ENCODE results near the gene PANK1.

PANK1 gene

DNA sequence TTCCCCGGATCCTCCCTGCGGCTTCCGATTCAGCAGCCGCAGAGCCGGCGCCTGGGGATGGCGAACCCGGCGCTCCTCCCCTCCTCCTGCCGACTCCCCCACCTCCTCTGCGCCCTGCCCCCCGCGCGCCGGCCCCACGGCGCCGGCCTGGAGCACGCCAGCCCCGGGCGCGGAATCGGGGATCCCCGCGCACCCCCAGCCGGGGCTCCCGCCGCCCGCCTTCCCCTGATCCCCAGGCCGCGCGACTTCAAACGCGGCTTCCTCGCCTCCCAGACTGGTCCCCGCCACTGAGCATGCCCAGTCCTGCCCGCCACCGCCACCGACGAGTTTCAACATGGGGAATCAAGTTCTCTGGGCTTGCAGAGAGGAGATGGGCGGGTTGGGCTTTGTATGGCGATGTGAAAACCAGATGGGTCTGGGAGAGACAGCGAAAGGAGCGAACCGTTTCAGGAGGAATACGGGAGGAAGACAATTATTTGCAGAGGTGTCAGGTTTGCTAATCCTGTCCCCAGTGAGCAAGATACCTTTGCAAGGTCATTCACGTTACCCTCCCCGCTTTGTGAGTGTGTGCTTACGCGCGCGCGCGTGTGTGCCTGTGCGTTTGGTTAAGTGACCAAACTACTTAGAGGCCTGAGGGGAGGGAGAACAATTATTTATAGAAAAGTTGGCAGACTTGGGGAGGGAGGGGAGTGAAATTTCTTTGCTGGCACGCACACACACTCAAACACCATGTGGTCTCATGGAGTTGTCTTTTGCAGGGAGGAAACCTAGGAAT, at the start of gene PANK1:
Gene PANK1, minus strand, starts transcription at position 276 of the 775 bp plus-strand sequence. CDS start 351 bp downstream, outside the sequence.
- no peak for FAIRE-seq

DNA sequence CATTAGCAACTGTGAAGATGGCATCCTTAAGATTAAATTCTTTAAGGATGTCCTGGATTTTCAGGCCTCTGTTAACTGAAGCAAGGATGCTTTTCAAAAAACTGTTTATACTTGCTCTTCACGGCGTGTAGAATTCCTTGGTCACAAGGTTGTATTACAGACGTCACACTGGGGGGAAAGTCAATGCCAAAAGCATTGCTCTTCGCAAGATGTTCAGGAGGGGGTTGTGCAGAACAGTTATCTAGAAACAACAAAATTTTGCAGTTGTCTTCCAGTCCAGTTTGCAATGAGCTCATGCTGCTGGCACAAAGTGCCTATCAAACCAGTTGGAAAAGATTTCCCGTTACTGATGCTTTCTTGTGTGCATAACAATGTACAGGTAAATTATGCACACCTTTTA, 48.1 kb upstream of the PANK1 start:
- no peak for FAIRE-seq

DNA sequence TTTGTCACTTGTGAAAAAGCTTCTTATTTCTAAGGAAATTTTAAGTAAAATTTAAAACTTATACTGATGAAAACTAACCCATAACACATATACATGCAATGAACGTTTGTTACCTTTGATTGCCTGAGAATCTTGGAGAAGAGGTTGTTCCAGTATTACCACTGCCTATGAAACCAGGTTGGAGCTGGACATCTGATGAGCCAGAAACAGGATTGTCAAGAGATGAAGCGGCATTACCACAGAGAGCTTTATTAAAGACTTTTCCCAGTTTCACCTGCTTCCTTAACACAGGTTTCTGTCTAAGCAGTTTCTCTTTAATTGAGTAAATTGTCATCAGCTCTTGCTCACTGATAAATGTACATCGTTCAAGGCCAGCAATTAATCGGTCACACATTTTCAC, 47.4 kb upstream of the PANK1 start:
- FAIRE-seq: no peak

DNA sequence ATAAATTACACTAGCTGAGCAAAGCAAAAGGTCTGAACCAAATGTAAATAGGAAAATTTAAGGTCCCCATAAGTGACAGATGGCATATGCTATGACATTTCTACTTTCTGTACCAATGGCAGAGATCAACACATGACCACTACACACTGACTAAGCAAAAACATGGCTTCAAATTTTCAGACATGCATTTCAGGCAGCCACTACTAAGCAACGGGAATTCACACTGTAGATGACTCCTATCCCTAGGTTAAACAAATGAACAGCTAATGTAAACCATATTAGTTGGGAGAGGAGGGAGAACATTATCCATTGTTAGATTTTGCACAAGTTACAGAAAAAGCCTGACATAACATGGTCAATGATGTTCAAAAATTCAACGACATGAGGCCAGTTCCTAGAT, 45.0 kb upstream of the PANK1 start:
- no peak for FAIRE-seq

DNA sequence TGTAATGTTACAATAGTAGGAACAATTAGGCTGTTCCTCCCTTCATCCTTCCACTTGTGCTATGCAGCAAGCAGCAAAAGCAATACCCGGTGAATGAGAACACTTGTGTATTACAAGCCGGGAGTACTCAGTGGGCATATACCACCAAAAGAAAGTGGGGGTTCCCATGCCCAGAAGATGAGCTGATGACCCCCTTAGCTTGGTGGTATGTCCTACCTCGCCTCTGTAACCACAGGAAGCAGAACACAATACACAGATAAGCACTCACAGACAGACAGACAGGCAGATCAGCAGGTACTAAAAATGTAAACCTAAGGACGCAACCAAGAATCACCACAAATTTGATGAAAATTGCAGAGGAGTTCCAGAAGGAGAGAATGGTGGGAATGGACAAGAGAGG, 40.9 kb upstream of the PANK1 start:
- FAIRE-seq: no peak

DNA sequence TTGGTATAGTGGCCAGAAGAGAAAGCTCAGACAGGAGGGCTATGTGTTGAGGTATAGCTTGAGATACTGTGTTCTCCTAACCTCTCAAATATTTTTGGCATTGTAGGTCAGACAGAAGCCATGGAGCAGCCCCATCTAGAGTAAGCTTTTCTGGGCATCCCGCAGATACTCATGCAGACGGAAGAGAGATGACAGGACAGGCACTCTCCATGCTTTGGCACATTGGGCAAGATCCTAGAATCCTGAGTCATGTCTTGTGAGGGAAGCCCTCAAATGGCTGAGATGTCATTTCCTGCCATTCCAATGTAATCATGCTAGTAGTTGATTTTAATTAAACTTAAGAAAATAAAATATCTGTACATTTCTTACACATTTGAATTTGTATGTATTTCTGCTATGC, 39.6 kb upstream of the PANK1 start:
- FAIRE-seq: no peak

DNA sequence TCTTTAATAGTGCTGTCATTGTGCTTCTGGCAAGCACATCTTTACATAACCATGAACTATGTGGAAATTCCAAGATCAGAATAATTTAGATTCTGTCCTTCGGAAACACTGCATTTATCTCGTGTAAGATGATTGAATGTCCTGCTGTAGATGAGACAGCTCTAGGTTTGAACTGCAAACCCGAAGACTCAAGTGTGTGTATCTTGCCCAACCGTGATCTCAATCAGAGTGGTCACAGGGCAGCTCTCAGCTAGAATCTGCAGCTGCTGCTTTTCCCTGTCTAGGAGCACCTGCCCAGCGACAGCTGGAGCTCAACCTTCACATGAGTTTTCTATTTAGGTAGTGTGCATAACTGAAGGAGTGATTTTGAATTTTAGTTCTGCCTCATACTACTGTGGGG, 38.8 kb upstream of the PANK1 start:
- no peak for FAIRE-seq

DNA sequence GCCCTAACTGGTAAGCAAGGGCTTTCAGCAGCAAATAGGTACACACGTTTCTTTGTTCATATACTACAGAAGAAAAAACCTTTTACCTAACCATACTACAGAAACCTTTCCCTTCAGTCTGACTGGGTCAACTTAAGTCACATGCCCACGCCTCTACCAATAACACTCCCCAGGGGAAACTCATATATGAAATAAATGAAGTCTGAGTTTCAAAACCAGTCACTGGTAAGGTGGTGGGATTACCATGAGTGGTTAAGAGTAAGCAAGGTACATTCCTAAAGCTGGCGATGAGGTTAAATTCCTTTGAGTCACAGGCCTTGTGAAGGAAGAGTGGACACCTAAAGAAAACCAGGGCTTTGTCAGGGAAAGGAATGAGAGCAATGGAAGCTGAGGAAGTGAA, 34.9 kb upstream of the PANK1 start:
- no peak for FAIRE-seq

DNA sequence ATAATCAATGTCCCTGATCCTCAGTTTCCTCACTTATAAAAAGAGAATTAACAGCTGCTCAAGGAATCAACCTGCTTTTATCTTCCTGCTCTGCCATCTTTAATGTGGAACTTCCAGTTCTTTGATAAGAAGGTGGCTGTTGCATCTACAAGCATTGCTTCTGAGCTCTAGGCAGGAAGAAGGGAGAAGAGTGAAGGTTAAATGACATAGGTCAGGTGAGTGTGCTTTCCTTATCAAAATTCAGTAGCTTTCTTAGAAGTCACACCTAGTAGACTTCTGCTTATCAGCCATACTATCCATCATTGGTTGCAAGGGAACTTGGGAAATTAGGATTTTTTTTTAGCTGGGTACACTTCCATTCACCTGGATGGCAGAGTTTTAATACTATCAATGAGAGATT, 32.3 kb upstream of the PANK1 start:
- FAIRE-seq: no peak

DNA sequence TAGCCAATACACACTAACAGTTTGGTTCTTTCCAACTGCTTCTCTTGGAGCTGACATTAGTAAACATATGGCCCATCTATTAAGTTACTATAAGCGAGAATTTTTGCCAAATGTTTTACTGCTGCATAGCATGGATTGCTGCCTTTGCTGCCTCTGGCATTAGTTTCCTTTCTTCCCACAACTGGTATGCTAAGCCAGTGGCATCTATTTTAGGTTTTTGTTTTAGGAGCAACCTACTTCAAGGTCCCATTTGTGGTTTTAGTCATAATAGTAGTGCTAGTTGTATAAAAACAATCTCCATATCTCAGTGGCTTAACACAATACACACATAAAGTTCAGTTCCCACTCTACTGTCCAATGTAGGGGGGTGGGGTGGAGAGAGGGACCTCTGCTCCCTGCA, 25.9 kb upstream of the PANK1 start:
- FAIRE-seq: no peak

DNA sequence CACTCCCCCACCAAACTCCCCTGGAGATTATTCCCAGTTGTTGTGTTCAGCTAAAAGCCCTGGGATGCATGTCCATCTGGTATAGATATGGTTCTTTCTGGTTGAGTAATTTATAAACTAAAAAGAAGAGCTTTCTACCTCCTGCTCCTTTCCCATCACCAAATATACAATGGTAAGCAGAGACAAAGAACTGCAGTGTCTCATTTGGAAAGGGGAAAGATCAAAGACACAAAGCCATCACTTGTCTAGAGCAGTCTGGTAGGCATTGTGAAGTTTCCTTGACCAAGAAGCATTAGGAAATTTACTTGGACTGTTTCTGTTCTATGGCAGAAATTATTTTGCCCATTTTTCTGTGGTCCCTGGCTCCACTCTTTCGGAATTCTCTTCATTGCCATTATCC, 24.9 kb upstream of the PANK1 start:
- FAIRE-seq: no peak

DNA sequence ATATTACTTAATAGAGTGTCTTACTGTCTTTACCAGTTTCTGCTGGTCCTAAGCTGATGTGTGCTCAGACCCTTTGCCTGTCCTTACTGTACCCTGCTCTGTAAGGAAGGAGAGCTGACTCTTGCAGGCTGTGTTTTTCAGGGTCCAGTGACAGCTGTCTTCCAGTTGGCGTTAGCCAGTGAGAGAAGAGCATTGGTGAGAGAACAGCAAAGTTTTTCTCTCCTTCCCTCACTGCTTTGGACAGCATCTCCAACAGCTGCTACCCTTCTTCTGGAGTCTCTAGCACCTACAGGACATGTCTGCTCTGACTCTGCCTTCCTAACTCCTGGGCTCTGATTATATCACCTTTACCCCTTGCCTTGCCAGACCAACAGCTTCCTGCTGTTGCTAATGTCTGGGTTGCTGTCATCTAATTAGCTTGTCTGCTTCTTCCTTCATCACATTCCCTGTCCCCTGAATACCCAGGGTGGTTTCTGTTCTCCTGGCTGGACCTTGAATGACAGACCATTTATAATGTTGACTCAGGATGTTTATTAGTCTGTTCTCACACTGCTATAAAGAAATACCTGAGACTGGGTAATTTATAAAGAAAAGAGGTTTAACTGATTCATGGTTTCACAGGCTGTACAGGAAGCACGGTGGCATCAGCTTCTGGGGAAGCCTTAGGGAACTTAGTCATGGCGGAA, 23.5 kb upstream of the PANK1 start:
- FAIRE-seq: no peak

DNA sequence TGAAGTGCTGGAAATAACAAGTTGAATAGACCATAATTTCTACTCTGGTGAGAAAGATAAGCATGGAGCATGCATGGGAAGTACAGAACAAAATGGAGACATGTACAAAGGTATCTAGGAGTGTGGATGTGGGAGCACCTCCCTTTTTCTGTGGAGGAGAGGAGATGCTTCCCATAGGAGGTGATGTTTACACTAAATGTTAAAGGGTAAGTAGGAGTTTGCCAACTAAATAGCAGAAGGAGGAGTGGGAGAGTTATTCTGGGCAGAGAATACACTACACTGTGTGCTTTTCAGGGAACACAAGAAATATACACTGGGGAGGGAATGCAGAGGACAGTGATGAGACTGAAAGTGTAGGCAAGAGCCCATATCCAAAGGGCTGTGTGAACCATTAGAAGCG, 21.1 kb upstream of the PANK1 start:
- FAIRE-seq: no peak

DNA sequence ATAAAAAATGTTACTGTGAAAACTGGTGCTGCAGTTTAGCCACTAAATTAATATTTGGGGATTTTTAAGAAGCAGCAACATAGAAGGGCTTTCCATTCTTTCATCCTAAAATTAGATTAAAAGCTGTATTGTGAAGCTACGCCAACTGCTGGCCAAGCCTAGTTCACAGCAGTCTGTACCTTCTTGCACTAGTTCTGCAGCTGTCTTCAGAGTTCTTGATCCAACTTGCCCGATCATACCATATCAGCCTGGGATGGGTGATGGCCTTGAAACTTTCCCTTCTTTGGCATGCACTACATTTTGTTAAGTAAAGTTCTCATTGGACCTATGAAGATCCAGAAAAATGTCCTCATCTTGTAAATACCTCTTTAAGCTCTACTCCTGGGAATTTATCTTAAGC, 20.3 kb upstream of the PANK1 start:
- FAIRE-seq: no peak

DNA sequence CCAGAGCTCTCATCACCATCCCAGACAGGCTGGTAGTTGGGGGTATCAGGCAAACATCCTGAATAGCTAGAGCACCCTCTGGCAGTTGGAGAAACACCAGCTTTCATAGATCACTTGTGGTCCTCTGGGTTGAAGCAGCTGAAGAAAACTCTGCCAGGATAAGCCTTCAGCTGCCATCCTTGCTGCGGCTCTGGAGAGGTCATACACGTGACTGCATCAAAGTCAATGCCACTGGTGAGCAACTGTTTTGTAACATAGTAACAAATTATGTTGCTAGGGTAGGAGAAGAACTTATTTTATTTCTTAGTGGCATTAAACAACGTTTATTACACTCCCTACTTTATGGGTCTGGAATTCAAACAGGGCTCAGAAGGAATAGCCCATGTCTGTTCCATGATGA, 19.2 kb upstream of the PANK1 start:
- FAIRE-seq: no peak

DNA sequence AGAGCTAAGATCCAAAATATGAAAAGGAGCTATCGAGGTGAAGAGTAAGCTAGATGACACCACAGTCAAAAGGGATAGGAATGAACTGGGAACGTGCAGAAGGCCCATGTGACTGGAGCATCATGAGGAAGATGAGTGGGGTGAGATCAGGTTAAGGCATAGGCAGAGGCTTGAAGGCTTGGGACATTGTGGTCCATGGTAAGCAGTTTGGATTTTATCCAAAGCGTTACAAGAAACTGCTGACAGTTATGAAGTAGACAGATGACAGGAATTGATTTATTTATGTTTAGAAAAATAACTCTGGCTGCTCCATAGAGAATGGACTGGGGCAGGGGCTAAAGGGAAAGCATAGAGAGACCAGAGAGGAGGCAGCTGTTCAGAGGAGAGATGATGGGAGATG, 18.1 kb upstream of the PANK1 start:
- FAIRE-seq: no peak

DNA sequence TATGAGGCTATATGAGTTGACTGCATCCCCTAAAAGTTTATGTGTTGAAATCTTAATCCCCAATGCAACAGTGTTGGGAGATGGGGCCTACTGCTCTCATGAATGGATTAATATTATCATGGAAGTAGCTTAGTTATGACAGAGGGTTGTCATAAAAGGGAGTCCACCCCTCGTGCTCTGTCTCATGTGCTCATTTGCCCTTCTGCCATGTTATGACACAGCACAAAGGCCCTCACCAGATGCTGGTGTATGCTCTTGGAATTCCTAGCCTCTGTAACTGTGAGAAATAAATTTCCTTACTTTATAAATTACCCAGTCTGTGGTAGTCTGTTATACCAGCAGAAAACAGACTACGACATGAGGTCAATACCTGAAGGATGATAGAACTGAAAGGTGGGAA, 17.6 kb upstream of the PANK1 start:
- no peak for FAIRE-seq

DNA sequence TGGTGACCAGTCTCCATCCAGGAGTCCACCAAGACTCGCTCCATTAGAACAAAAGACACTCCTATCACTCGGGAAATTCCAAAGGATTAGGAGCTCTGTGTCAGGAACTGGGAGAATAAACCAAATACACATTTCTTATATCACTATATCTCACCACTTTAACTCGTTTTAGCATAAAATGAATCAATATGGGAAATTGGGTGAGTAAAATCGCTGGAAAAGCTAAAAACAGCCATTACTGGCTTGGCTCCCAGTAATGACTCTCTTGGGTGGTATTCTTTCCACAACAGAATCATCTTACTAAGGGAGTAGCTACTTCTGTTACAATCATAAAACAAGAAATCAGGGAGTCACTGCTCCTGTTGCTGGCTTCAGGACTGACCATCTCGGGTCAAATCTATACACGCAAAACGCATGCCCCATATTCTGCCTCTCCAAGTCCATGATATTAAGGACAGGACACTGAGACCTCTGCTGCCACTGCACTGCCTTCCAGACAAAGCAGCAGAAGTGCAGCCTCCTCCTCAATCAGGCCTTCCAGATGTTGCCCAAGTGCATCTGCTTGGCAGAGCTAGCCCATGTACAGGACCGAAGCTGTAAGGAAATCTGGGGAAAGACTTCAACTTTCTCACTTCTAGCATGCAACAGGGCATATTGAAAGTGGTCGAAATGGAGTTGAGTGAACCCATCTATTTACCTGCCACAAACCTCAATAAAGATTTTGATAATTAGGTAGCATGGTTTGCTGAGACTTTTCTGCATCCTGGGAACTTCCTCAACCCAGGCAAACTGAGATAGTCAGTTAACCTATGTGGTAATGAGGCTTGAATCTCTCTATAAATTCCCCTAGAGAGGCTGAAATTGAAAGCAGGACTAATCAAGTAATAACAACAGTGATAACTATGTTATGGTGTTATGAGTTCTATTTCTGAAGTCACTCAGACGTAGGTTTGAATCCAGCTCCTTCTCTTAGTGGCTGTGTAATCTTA, 14.4 kb upstream of the PANK1 start:
- FAIRE-seq: no peak

DNA sequence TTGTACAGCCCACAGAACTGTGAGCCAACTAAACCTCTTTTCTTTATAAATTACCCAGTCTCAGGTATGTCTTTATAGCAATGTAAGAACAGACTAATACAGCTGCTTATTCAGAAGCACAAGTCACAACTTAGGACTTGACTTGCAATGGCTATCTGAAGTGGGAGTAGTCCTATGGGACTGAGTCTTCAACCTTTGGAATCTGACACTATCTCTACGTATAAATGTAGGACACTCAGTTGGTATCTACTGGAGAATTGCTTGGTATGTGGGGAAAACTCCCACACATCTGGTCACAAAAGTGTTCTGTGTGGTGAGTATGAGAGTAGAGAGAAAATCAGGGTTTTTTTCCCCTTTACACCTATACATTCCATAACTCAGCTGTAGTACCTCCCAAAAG, 12.3 kb upstream of the PANK1 start:
- no peak for FAIRE-seq

DNA sequence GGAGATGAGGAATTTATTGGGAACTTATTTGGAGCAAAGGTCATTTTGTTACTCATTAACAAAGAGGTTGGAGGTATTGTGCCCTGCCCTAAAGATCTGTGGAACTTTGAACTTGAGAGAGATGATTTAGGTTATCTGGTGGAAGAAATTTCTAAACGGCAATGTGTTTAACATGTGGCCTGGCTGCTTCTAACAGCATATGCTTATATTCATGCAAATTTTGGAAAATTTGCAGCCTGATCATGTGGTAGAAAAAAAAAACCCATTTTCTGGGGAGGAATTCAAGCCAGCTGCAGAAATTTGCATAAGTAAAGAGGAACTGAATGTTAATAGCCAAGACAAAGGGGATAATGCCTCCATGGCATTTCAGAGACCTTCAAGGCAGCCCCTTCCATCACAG, 10.7 kb upstream of the PANK1 start:
- FAIRE-seq: no peak

DNA sequence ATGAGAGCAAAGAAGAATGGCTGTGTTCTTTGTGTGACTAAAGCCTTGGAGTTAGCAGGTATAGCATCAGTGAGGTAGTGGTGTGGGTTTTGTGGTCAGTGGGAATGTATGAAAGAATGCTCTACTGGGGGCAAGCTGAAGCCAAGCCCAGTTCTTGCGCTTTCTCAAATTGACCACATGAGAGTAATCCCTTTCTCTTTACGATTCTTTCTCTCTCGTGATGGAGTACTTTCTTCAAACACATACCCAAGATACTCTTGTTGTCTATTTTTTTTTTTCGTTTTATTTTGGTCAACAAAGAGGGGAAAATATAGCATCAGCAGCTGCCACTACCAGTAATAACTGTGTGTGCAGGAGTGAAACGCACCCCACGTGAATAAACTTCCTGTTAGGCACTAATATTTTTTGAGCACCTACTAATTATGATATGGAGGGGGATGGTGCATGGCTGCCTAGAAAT, 8.4 kb upstream of the PANK1 start:
- no peak for FAIRE-seq

DNA sequence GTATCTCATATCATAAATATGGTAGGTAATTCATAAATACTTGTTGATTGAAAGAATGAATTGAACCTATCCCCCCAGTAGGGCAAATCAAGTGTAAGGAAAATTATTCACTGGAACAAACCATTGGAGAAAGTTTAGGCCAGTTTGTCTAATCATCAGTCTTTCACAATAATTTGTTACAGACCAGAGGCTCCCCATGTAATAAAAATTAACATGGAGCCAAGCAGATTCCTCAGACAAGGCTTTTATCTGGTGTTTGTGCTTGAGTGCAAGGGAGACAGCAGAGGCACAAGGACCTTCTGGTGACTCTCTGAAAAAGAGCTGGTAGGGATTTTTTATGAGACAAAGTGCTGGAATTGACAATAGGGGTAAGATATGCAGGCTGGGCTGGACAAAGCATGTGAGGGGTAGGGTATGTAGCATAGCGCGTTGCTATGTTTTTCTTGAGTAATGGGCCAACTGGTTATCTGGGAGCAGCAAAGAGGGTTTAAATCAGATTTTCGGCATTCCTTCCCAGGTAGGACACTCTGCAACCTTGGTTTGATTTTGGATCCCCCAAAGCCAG, 7.8 kb upstream of the PANK1 start:
- no peak for FAIRE-seq

DNA sequence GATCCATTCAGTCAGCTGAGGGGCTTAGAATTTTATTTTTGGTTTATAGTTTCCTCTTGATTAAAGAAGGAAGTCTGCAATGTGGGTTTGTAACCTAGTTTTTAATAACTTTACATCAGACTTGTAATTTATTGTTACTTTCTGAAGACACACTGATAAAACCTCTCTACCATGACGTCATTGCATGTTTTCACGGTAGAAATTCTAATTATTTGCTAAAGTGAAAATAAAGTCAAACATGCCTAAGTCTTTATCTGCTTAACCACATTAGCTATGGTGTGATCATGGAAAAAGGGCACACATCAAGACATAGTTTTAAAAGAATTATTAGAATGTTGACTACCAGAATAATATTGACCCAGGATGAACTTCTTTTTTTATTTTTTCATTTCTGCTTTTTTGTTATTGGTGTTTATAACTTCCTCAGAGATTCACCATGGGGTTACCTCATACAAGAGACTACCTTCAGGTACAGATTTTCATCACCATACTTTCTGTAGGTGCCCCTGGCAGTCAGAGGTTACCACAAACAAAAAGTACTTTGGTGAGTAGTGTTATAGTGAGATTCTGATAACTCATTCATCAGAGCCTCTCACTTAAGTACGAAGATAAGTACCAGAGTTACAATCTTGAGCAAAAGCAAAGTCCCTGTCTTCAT, 7.0 kb upstream of the PANK1 start:
- FAIRE-seq: no peak

Data from TTC549 (cell line).